CD4-positive, alpha-beta T cell treated with Interferon gamma for 1 hour (primary cell): Measurements from ENCODE around the gene CYP19A1.
"Not testable (repeated sequence)": the region's sequence is repeated elsewhere in the genome, so short reads cannot be mapped to it uniquely, and the experiment has no call there.

Source experiments
- DNase-seq: peaks from one replicate; pipeline ENCODE4 v3.0.0-alpha.2; 2020

The CYP19A1 gene

DNA sequence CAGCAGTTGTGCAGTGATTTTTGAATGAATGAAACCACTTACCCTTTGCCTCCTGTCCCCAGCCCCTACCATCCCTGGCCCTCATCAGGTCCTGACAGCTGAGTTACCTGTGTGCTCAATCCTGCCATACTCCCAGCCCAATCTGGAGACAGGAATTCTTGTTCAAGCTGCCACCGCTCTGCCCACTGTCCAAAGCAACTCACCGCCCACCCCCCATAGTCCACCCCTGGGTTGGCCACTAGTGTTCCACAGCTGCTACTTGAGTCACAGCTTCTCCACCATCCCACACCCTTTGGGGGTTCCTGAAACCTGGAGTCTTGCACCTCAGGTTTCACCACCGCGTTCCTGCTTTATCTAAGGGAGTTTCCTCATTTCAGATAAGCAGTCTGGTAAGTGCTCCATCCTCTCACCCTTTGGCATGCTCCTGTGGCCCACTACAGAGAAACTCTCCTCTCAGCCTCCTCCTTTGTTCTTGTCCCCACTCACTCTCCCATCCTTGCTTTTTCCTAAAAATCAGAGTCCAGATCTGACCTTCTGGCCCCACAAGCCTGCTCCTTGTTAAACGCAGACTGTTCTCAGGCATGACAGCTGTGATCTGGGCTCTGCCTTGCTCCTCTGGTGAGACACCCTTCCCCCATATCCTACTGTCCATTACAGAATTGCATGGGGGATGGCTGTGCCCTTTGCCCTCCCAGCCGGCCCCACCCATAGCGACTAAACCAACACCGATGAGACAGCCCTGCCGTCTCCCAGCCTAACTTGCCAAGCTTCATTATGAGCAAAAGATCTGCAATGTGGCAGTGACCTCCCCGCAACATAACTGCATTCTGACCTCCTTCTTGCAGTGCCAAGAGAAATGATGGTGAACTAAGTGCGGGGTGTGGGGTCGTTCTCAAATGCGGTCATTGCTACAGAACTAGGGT lies 50.0 kb downstream of the CYP19A1 start:
- DNase-seq, result no peak

DNA sequence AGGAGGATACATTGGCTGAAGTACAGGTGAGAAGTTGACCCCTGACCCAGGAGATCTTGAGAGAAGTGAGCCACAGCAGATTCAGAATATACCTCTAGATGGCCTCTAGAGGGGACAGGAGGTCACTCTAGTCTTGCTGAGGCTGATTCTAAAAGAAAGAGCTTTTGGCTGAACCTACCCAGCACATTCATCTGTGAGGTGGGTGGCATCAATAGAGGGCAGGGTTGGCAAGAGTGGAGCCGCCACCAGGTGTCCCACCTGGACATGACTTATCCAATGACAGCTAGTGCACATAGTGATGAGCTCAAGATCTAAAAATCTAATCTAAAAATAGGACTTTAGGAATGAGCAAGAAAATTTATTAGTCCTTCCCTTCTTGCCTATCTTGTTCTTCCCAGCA lies 51.6 kb downstream of the CYP19A1 start:
- DNase-seq, result no peak

DNA sequence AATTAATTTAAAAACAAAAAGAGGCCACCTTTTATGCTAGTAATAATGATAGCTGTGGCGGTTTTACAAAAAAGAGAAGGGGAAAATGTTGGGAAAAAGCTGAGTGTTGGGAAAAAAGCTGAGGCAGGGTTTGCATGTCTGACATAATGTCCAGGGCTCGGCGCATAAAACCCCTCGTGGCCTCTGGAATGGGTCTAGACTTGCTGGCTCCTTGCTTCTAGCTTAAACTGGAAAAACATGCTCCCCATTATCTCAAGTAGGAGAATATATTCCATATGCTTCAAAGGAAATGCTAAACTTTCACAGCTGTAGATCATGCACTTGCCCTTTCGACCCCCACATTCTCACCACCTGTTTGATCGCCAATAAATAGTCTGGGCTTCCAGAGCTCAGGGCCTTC lies 53.0 kb downstream of the CYP19A1 start:
- no peak for DNase-seq

DNA sequence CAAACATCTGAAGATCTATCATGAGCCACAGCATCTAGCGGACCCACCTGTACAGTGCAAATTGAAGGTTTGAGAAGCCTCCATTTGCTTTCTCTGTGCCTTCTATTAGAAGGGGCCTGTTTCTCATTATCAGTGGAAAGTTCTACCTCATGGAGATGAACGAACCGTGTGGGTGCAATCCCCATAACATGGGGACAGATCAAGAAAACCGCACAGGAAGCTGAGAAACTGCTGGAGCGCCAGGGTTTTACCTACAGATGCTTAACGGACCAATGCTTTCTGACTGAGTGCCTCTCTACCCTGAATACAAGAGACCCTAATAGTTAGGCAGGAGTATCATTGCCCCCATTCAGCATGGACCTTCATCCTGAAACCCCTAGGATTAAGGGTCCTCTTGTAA lies 53.5 kb downstream of the CYP19A1 start:
- DNase-seq, result no peak

DNA sequence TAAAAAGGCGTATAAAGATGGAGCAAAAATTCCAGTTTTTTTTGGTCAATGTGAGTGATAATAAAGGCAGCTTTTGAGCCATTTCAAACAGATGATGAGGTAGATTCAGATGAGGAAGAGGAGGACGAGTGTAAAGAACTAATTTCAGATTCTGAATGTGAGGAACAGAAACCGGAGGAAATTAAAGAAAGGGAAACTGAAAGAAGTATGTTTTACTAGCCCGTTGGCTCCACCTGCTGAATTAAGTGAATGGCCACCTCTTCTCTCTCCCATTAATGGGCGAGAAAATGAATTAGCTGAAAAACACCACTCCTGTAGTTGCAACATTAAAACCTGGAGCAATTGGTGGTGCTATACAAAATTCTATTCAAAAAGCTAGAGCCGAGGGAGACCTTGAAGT lies 55.4 kb downstream of the CYP19A1 start:
- no peak for DNase-seq

DNA sequence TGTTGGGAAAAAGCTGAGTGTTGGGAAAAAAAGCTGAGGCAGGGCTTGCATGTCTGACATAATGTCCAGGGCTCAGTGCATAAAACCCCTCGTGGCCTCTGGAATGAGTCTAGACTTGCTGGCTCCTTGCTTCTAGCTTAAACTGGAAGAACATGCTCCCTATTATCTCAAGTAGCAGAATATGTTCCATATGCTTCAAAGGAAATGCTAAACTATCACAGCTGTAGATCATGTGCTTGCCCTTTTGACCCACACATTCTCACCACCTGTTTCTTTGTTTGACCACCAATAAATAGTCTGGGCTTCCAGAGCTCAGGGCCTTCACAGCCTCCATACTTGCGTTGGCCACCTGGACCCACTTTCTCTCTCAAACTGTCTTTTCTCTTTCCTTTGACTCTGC lies 56.2 kb downstream of the CYP19A1 start:
- not testable (repeated sequence) for DNase-seq

DNA sequence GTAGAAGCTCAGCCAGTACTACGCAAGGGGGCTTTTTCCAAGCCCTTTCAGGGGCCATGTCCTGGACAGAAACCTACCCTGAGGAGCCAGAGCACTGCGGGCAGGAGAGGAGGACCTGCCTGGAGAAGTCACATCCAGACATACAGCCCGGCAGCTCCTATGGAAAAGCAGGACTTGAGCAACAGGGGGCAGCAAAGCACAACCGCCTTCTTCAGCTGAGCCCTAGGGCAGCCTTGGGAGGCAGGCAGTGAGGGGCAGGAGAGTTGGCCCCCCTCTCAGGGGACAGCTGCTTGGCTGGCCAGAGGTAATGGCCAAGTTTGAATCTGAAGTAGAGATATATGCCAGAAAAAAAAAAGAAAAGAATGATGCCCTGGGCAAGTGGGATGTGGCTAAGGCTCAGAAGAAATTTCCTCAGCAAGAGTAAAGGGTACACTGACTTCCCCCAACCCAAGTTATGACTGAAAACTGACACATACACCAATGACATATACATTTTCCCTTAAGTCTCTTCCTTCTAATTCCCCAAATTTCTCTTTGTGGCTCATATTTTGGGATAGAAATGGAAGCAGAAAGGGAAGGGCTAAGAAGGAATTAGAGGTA lies 56.9 kb downstream of the CYP19A1 start:
- peak; percentile 26 for DNase-seq

DNA sequence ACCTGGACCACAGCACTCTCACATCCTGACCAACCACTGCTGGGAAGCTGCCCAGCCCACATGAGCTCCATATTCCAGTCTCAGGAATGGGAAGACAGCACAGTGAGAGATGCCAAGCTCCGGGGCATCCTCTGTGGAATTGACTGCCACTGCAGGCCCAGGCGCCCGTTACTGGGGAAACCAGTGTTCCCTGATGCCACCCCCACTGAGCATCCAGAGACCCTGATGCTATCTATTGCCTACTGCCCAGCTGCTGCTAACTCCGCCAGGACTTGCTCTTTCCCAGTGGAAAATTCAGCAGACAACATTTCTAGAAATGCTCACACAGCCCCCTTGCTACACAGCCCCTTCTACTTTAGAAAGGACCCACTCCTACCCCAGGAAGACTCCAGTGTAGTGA lies 57.6 kb downstream of the CYP19A1 start:
- no peak for DNase-seq

DNA sequence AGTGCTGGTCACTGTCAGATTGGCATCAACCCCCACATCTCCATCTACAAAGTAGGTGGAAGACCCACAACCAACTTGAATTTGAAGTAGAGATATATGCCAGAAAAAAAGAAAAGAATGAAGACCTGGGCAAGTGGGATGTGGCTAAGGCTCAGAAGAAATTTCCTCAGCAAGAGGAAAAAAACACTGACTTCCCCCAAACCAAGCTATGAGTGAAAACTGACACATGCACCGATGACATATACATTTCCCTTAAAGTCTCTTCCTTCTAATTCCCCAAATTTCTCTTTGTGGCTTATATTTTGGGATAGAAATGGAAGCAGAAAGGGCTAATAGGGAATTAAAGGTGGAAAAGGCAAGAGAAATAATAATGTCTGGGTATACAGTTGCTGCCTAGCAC lies 59.0 kb downstream of the CYP19A1 start:
- DNase-seq, result no peak

DNA sequence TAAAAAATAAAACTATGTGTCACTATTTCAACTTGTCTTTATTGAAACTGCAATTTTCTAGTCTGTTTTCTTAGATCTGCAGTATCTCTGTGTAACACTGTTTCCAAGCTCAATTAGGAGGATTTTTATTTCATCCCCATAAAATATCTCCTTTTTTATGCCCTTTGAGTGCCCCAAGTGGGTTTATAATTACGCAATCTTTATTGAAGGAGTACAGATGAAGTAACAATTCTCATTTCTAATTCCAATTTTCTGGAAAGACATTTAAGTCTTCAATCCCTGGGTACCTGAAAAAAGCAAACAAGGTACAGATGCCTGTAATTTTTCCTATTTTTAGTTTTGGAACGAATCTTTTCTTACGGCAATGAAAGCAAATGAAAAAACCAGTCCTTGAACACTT lies 61.3 kb downstream of the CYP19A1 start:
- DNase-seq, result no peak

DNA sequence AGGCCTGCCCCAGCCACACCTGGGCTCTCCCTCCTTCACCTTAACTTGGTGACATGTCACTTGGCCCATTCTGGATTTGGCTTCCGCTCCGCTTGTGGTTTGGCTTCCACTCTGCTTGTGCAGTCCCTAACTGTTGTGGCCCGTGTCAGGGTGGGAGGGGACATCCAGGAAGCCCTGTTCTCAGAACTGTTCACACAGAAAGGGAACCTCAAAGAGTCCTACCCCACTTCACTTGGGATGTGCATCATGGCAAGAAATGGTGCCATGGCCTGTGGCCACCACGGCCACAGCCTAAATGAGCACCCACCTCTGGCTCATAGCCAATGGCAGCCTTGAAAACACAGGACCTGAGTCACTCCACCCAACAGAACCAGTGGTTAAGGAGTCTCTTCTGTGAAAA lies 63.4 kb downstream of the CYP19A1 start:
- no peak for DNase-seq

DNA sequence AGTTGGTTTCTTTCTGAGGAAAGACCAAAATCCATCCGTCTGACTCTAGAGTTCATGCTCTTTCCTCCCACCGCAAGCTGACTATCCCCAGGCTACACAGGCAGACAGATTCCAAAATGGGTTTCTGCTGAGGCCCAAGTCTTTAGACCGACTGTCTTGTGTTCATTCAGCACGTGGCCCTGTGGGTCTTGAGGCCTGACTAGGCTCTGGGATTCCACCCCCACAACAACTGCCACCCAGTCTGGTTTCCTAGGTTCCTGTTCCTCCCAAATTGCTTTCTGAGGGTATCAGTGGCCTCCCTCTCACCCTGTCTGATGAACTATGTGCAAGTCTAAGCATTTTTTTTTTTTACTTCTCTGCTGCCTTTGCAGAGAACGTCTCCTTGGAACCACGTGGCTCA lies 67.7 kb downstream of the CYP19A1 start:
- DNase-seq, result no peak

DNA sequence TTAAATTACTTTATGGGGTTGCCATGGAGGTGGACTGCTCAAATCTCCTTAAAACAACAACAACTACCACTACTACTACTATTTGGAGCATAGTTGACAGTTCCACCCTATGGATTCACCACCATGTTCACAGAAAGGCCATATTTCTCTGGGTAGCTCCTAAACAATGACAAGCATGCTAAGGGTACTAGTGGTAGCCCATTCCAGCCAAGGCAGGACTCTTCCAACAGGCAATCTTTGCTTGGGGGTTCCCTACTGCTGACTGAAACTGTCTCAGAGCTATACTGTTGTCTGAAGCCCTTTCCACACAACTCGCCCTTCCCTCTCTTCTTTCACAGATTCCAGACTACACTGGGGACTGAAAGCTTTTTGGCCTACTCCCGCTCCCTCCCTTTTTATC lies 68.9 kb downstream of the CYP19A1 start:
- no peak for DNase-seq

DNA sequence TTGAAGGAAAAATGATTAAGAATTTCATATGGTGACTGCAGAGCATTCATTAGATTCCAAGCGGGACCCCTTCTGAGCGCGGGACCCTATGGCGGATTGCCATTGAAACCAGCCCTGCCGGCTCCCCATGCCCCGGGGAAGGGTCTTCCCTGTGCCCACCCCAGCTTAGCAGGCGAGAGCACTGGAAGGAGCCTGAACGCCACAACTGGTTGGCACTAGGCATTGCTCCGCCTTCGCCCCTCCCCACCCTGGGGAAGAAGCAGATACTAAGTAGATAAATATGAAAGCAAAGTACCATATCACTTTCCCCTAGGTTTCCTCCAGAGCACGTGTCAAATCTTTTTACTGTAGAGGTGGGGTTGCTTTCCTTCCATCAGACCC lies 70.7 kb downstream of the CYP19A1 start:
- DNase-seq, result no peak

DNA sequence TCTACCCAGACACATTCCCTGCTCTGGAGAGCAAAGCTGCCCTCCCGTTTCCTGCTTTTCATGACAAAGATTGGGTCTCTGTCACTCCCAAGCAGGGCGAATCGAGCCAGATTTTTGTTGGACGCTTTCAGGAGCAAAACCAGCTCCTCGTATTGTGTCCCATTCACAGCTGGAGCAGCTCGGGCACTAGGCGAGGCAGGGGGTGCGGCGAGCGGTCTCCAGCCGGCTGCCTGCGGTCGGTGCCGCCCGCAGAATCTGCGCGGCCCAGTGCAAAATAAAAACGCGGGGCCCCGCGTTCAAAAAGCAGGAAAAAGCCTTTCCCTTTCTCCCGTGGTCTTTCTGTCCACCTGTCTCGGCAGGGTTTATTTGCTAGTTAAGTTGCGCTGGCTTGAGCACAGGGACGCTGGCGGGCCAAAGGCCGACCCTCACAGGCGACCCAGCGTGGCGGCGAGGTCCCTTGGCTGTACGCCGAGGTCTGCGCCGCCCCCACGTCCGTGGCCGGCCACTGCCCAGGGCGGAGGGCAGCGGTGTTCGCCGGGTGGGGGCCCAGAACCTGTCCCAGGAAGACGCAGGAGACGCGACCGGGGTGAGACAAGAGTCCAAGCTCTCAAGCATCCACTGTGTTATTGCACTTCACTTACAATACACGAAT lies 71.2 kb downstream of the CYP19A1 start:
- no peak for DNase-seq

DNA sequence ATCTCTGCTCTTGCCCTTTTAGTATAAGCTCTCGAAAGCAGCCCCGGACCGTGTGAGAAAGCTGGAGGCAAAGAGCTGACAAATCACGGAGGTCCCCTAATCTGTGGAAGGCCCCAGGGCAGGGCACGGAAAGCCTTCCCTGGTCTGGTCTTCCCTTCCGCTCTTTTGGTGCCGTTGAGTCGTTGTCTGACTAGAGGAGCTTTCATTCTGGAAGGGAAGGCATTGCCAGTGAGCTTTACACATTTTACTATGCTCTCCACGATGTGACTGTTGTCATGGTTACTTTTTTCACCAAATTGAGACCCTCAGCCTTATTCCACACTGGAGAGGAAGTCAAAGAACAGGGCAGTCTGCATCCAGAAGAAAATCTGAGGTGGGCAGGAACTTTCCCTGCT lies 71.7 kb downstream of the CYP19A1 start:
- DNase-seq, result no peak

DNA sequence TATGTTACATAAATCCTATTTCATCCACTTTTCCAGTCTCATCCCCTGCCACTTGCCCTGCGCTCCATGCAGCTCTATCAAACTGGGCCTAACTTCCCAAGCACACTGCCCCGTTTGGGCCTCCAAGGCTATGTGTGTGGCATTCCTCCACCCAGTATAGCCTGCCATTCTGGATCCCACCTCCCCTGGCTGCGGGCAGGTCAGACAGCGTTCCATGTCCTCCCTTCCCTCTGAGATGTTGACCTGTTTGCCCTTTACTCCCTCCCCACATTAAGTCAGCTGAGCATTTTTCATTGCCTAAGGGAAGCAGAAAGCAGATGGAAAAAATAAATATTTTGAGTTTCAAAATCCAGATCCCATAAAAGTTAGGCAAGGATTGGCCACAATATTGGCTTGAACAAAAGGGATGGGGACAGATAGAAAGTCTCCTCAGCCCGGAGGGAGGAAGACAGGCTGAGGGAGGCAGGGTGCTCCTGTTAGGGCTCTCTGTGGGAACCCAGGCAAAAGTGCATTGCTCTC lies 73.3 kb downstream of the CYP19A1 start:
- no peak for DNase-seq

DNA sequence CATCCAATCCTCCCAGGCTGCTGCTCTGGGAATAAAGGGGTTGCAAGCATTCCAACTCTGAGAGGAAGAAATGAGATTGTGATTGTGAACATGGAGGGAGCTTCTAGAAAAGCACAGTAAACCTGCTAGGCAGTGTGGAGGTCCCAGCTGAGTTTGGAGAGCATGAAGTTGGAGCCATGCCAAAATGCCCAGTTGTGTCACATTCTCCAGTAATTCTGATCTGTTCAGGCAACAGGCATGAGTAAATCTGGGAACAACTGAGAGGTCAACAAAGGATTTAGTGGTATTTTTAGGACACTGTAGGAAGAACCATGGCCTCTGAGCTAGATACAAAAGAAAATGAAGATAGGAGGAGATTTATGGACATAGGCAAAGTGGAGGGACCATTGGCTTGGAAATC lies 74.7 kb downstream of the CYP19A1 start:
- DNase-seq, result no peak

DNA sequence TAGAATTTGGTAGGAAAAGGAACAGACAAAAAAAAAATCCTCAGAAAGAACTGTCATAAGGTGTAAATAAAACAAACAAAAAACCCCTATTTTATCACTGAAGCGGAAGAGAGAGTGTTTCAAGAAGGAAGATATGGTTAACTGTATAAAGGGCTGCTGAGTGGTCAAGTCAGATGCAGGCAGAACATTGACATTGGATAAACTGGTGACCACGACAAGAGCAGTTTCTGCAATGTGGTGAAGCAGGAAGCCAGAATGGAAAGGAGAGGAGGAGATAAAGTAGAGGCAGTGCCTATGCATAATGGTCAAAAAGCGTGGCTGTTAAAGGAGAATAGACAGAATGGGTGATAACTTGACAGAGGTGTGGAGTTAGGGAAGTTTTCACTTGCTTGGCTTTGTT lies 75.3 kb downstream of the CYP19A1 start:
- DNase-seq, result no peak

DNA sequence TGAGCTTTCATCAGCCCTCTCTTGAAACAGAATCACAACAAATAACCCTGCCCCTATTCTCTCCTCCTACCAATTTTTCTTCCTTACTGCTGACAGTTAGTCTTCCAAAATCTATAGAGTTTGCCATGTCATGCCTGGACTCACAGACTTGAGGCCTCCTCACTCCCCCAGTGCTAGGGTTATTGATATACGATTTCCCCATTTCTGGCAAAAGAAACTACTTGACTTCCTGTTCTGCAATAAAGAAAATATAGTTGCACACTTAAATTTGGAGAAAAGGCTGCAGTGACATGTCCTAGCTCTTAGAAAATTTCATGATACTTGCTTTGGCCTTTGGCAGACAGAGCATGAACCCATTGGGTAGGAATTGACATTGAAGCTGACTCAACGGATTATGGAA lies 75.9 kb downstream of the CYP19A1 start:
- no peak for DNase-seq

DNA sequence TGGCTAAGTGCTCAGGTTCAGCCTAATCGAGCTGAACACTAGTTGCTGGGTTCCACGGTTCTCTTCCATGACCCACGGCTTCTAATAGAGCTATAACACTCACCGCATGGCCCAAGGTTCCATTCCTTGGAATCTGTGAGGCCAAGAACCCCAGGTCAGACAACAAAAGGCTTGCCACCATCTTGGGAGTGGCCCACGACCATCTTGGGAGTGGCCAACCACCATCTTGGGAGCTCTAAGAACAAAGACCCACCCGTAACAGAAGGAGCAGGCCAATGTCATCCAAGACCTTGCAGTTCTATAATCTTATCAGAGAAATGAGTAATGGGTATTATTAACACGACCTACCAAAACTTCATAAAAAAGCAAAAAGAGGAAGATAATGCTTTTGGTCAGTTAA lies 77.3 kb downstream of the CYP19A1 start:
- DNase-seq, result not testable (repeated sequence)

DNA sequence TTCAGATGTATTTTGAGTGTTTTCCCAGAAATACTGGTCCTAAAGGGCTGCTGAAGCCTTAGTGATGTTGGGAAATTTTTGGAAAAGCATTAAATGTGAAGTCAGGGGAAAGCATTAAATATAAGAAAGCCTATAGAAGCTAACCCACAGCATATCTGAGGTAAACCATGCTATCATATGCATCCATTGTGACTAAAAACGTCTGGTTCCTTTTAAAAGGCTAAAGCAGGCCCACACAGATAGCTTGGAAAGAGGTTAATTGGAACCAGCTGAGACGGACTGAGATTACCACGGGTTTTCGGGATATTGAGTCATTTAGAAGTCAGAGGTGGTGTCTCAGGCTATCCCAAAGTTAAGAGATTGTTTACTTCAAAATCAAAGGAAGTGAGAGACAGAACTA lies 78.2 kb downstream of the CYP19A1 start:
- DNase-seq, result no peak

DNA sequence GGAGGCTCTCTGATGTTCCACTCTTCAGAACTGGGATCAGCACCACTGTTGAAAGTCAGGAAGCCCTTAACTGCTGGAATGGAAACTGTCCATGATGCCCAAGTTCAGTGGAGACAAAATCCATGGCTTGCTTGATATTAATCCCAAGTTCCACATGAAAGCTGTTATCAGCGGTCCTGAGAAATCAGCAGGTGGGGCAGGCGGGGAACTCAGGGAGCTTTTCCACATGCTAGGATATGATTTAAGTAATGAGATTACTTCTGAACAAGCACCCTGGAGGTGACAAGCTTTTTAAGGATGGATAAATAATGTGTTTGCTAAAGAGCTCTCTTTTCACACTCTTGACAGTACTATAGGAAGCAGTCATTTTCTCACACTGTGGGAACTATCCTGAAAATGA lies 82.9 kb downstream of the CYP19A1 start:
- DNase-seq, result no peak

DNA sequence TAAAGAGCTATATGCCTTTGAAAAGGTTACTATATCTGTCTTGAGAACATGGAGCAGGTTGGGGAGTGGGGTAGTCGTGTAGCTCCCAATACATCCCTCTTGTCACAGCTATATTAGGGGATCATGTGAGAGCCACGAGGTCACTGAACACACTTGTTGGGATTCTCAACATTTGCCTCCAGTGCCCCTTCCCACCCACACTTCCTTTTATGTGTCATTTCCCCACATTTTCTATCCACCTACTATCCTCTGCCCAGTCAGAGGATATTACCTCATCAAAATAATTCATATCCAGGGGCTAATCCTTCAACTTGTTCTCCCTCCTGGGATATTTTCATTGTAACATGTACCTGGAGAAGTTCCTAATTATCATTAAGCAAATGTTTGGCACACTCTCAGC lies 85.0 kb downstream of the CYP19A1 start:
- DNase-seq, result no peak
